ENCODE data around the gene FABP6.
A peak's percentile ranks its signal among the peaks of the same experiment; 100 is the strongest.
"Not testable (repeated sequence)": the region's sequence is repeated elsewhere in the genome, so short reads cannot be mapped to it uniquely, and the experiment has no call there.

Gene FABP6

GRCh38 chr5:160227012-160227411 is 2.3 kb upstream of the FABP6 start:
- no peak for DNase-seq

- DNase-seq: no peak
Measured at GRCh38 chr5:160230686-160231527, 1.6 kb downstream of the FABP6 start.

DNA sequence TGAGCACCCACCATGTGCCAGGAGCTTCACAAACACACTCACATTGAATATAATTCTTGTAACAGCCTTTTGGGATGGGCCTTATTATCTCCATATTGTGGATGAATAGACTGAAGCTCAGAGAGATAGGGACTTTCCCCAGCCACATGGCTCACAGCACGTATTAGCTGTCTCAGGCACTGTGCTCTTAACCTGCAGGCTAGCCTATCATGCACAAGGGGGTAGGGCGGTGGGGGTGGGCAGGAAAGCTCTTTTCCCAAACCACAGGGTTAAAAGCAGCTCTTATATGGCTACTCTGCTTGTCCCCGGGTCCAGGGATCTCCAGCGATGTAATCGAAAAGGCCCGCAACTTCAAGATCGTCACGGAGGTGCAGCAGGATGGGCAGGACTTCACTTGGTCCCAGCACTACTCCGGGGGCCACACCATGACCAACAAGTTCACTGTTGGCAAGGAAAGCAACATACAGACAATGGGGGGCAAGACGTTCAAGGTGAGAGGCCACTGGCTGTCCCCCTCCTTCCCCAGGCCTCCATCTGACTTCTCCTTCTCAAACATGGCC is 2.6 kb downstream of the FABP6 start:
- DNase-seq: no peak

DNA sequence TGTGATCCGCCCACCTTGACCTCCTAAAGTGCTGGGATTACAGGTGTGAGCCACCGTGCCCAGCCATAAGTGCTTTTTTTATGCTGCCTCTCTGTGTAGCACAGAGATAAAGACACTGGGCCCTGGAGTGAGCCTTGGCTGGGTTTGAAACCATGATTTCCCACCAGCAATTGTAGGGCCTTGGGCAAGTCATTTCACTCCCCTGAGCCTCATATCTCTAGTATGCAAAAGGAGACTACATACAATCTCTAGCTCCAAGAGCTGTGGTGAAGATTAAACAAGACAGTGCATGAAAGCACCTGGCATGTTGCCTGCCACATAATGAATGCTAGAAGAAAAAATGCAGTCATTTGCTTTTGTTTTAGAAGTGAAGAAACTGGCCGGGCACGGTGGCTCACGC is 3.9 kb downstream of the FABP6 start:
- DNase-seq: no peak

DNA sequence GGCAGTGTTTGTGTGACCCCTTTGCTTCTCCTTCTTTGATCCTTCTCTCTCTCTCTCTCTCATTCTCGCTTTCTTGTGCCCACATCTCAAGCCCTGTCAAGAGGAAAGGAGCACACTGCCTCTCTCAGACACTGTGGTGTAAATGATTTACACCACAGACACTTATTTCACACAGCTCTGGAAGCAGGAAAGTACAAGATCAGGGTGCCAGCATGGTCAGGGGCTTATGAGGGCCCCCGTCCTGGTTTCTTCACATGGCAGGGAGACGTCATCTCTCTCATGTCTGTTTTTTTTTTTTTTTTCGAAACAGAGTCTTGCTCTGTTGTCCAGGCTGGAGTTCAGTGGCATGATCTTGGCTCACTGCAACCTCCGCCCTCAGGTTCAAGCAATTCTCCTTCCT is 6.4 kb downstream of the FABP6 start:
- no peak for DNase-seq

GRCh38 chr5:160237571-160238093 is 8.3 kb downstream of the FABP6 start:
- no peak for DNase-seq

DNA sequence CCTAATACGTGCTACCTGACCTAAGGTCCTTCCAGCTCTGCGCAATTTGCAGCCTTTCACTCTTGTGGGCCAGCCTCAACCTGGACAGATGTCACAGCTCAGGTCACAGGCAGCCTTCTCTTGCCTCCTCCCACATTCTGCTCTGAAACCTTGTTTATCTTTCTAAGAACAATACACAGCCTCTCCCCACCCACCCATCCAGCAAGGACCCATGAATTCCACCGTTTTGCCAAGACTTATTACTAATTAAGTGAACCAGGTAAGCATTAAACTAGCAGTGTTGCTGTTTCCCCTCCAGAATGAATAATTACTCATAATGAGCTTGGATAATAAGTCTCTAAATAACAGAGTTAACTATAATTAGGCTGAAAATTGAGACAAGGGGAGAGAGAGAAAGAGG is 11.0 kb downstream of the FABP6 start:
- DNase-seq: no peak

GRCh38 chr5:160242145-160242544 is 12.8 kb downstream of the FABP6 start:
- DNase-seq: no peak

- DNase-seq: no peak
Measured at GRCh38 chr5:160245506-160246086, 16.3 kb downstream of the FABP6 start.

DNA sequence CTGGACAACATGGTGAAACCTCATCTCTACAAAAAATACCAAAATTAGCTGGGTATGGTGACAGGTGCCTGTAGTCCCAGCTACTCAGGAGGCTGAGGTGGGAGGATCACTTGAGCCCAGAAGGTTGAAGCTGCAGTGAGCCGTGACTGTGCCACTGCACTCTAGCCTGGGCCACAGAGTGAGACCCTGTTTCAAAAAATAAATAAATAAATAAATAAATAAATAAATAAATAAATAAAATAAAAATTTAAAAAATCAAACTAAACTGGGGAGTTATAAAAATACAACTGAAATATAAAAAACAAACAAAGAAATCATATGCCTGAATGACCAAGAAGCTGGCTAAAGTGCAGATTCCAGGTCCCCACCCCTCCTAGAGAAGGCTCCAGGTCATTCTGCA is 20.3 kb downstream of the FABP6 start:
- DNase-seq: not testable (repeated sequence)

GRCh38 chr5:160250226-160250625 is 20.9 kb downstream of the FABP6 start:
- no peak for DNase-seq

DNA sequence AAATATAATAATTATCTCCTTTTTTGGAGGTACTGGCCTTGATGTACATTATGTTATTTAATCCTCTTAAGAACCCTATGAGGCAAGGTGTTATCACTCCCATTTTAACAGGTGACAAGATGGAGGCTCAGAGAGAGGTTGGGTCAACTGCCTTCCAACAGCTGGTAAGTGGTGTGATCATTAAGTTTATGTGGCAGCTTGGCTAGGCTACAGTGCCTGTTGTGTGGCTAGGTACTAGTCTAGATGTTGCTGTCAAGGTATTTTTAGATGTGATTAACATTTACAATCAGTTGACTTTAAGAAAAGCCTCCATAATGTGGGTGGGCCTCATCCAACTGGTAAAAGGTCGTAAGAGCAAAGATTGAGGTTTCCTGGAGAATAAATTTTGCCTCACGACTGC is 21.5 kb downstream of the FABP6 start:
- no peak for DNase-seq

- DNase-seq: no peak
Measured at GRCh38 chr5:160251406-160252155, 22.3 kb downstream of the FABP6 start.

GRCh38 chr5:160252916-160253315 is 23.6 kb downstream of the FABP6 start:
- DNase-seq: no peak

DNA sequence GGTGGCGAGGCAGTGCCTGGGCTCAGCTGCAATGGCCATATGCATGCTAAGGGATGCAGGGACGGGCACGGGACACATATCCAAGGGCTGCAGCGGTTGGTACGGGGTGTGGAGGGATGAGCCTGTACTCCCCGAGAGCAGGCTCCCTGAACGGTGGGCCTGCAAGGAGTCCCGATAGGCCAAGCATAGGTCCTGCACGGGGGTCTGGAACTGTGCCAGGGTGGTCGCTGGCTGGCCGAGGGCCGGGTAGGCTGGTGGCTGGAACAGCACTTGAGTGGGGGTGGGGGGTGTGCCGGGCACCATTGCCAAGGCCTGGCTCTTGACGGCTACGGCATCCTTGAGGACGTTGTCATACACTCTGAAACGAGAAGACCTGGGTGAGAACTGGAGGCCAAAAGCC is 24.1 kb downstream of the FABP6 start:
- DNase-seq: no peak

DNA sequence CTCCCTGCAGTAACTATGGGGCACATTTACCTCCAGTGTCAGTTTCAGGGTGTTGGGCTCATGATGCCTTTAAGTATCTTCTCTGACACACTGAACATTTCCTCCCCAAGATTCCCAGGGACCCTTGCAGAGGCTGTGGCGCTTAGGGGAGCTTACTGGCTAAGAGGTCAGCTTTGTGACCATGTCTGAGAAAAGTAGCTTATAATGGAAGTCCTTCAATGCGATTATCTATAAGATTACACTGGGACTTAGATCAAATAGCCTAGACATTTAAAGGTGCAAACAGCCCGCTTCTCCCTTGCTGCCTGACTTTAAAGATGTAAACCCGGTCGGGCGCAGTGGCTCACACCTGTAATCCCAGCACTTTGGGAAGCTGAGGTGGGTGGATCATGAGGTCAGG is 25.4 kb downstream of the FABP6 start:
- DNase-seq: no peak

DNA sequence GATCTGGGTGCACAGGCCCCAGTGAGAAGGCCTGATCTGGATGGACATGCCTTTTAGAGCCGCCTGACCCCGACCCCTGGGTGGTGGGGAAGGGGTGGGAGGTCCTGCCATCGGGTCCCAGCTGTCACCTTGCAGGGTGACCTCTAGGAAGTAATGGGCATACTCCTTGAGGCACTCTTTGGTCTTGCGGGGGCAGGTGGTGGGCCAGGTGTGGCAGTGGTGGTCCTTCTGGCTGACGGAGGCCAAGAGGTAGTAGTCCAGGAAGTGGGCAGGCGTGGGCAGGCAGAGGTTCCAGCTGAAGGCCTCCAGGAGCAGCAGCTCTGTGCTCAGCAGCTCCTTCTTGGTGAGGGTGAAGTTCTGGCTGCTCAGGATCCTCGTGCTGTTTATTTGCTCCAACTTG is 30.0 kb downstream of the FABP6 start:
- DNase-seq: no peak

DNA sequence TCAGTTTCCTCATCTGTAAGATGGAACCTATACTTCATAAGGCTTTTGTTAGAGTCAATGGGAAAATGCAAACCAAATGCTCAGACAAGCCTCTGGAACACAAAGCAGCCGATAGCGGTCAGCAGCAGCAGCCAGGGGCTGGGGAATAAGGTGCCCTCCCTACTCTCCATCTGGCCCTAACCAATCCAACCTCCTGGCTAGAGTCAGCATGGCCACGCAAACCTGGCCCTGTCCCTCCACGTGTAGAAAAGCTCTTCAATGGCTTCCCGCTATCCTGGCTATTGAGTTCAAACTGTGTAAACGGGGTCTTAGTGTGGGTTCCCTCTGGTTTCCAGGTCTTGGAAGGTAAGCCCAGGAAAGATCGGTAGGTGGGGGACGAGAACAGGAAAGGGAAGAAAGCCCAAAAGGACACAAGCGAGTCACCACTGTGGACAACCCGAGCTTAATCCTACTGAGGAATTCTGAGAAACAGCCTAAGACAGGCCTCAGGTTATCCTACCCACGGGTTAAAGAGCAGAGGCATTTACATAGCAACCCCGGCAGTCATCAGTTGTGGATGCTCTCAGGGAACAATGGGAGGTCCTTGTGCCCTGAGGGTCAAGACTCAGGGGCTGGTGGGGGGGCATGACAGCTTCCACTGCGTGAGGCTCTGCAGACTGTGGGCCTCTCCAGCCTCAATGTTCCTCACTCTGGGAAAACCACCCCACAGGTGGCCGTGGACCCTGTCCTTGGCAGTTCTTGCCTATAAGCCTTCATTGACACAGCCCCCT is 30.9 kb downstream of the FABP6 start:
- DNase-seq: no peak

- DNase-seq: peak; percentile 60
Measured at GRCh38 chr5:160260881-160261815, 31.8 kb downstream of the FABP6 start.

GRCh38 chr5:160262151-160263074 is 33.1 kb downstream of the FABP6 start:
- DNase-seq: no peak
